Stimulated activated CD4-positive, alpha-beta T cell treated with anti-CD3 and anti-CD28 coated beads, Interleukin-15, amount 100 ng/mL, for 24 hours (primary cell): Measurements from ENCODE around the gene GALNT9.
"Not testable (repeated sequence)": the region's sequence is repeated elsewhere in the genome, so short reads cannot be mapped to it uniquely, and the experiment has no call there.

Experiments
- DNase-seq: peaks from one replicate; pipeline ENCODE4 v3.0.0-alpha.2; 2020

GALNT9 gene

GRCh38 chr12:132247718-132248452, 81.5 kb downstream of the GALNT9 start:
- no peak for DNase-seq

GRCh38 chr12:132246997-132247717, 82.2 kb downstream of the GALNT9 start:
- DNase-seq, result no peak

DNA sequence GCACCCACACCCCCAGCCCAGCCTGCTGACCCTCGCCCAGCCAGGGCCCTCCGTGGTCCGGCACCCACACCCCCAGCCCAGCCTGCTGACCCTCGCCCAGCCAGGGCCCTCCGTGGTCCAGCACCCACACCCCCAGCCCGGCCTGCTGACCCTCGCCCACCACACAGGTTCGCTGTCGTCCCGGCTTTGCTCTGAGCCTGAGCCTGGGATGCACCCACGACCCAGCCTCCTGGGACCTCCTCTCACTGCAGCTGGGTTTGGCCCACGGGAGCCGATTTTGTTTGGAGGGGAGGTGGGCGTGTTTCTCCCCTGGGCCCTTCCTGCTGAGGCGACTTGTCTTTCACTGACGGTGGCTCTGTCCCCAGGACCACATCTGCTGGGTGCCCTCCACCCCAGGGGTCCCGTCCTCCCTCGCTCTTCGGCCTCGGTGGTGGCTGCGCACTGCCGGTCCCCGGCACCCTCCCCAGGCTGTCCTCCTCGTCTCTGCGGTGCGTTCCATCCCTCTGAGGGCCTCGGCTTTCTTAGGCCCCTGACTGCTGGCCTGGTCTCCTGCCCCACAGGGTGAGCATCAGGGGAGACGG, 83.8 kb downstream of the GALNT9 start:
- no peak for DNase-seq

DNA sequence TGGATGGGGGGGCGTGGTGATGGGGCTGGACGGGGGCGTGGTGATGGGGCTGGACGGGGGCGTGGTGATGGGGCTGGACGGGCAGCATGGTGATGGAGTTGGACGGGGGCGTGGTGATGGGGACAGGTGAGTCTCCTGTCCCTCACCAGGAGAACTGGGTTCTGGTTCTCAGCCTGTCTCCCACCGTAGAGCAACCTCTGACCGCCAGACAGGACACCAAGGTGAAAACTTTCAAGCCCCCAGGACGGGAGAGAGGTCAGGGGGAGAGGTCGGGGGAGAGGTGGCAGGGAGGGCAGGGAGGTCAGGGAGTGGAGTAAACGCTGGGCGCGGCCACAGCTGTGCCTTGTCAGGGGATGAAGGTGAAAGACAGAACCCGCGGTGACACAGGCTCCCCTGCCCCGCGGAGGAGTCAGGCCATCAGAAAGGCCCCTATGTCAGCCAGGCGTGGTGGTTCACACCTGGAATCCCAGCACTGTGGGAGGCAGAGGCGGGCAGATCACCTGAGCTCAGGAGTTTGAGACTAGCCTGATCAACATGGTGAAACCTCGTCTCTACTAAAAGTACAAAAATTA, 84.6 kb downstream of the GALNT9 start:
- DNase-seq, result no peak

- DNase-seq, result no peak
Observed at GRCh38 chr12:132243596-132244310, 85.6 kb downstream of the GALNT9 start.

GRCh38 chr12:132243171-132243570, 86.2 kb downstream of the GALNT9 start:
- DNase-seq, result not testable (repeated sequence)

GRCh38 chr12:132240669-132241007, 88.8 kb downstream of the GALNT9 start:
- not testable (repeated sequence) for DNase-seq

DNA sequence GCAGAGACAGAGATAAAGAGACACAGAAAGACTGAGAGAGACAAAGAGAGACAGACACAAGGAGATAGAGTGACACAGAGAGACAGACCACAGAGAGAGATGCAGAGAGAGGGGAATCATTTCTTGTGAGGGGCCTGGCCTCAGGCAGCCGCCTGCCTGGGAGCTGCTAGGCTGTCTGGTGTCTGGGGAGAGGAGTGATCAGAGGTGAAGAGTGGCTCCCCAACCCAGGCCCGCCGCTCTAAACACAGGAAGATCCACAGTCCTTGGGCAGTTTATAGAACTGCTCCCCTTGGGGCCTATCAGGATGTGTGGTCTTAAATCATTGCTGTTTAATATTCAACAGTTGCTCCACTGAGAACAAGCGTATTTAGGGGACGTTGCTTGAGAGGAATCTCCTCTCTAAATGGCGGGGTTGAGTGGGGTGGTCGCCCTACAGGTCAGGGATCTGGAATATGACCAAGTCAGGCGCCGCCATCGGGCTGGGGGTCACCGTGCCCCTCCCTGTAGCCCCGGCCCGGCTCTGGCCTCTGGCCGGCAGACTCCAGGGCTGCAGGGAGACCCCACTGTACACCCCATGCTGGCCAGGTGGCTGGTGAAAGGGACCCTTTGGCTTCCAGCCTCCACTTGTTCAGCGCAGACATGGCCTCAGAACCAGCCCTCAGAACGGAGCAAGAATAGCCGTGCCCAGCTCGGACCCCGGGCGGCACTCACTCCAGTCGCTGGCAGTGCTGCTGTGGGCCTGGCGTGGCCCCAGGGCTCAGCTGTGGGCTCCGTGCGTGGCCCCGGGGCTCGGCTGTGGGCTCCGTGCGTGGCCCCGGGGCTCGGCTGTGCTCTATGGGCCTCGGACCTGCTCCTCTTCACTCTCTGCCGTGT, 89.4 kb downstream of the GALNT9 start:
- no peak for DNase-seq

- no peak for DNase-seq
Observed at GRCh38 chr12:132239392-132239791, 90.0 kb downstream of the GALNT9 start.

DNA sequence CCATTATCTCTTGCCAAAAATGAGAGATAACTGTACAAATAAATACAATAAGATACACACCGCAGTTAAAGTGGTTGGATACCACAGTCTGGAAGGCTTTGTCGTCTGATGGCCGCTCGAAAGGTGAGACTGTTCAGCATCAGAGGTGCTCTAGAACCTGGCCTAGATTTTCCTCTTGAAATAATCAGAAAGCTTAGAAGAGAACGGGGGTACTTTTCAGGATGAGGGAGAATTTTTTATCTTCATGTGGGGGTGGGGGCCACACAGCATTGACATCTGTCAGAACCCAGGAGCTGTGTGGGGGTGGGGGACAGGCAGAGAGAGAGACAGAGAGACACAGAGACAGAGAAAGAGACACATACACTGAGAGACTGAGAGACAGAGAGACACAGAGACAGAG, 90.5 kb downstream of the GALNT9 start:
- DNase-seq, result no peak

- DNase-seq, result peak; percentile 21
Observed at GRCh38 chr12:132238488-132238854, 90.9 kb downstream of the GALNT9 start.

DNA sequence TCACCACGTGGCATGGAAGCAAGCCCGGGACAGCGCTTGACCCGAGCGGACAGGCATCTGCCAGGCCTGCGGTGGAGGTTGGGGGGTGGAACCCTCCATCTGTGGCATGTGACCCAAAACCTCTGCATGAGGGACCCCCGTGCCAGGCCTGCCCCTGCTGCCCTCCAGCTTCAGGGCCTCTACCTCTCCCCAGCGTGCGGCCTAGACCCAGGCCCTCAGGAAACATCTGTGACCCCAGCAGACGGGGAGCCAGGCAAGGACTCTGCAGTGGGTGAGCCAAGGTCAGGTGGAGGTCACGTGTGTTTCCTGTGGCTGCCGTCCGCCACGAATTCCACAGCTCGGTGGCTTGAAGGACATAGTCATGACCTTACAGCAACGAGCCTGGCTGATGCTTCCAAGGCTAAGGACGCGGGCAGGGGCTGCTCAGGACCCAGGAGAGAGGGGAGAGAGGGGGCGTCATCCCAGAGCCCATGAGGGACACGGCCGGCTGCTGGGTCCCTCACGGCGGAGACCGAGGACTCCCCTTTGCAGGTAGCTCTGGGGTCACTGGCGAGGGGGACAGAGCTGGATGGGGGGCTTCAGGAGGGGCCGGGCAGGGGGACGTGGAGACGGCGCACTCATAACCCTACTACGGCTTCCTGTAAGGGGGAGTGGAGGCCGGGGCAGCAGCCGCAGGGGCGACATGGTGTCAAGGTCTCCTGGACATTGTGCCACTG, 91.5 kb downstream of the GALNT9 start:
- DNase-seq, result no peak

GRCh38 chr12:132236930-132237771, 92.2 kb downstream of the GALNT9 start:
- DNase-seq, result no peak

DNA sequence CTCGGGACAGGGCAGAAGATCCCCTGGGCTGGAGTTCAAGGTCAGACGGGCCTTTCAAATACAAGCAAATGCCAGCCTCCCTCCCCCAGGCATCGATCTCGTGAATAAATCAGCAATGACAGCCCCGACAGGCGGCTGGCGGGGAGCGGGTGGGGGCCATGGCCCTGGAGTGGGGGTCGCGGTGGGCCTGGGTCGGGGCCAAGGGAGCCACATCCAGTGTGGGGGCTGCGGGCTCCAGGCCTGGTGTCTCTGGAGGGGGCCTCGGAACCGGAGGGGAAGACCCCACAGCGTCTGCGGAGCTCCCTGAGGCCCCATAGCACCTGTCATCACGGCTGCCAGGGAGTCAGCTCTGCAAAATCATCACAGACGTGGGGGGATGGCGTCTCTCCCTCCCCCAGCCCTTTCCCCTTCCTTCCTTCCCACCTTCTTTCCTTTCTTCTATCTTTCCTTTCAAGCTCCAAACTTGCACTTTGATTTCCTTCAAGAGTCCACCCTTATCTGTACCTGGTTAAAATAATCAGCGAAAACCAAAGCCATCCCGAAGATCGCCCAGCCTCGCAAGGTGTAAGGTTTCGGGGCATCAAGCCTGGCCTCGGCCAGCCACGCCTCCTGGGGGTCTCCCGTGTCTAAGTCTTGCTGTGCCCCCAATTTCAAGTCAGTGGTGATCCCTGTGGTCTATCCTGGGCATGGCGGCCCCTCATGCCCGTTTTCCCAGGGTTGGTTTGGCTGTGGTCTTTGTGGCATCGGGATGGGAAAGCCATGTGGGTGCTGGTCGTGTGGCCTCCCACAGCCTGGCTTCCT, 93.1 kb downstream of the GALNT9 start:
- no peak for DNase-seq

DNA sequence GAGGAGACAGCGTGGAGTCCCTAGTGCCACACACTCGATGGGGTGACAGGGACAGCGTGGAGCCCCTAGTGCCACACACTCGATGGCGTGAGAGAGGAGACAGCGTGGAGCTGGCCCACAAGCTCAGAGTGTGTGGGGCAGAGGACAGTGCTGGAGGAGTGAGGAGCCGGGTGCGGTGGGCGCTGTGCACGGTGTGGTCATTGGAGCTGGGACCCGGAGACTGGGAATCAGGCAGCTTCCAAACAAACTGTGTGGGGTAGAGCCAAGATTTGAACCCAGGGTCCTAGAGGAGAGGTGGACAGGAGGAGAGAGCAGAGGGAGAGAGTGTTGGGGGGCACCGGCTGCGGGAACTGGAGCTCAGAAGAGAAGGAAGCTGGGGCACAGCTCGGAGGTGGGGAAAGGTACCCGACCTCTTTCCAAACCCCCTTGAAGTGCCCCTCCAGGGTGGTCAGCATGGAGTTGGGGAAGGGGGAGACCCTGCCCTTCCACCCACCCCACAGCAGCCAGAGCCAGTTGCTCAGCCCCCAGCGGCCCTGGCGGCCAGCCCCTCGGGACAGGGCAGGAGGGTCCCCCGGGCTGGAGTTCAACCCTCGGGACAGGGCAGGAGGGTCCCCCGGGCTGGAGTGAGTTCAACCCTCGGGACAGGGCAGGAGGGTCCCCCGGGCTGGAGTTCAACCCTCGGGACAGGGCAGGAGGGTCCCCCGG, 94.1 kb downstream of the GALNT9 start:
- DNase-seq, result no peak

- no peak for DNase-seq
Observed at GRCh38 chr12:132230381-132230780, 99.0 kb downstream of the GALNT9 start.

GRCh38 chr12:132229926-132230325, 99.5 kb downstream of the GALNT9 start:
- no peak for DNase-seq

- DNase-seq, result no peak
Observed at GRCh38 chr12:132229193-132229760, 100.1 kb downstream of the GALNT9 start.
